Measurements from ENCODE around the gene TOLLIP.
"Not testable (repeated sequence)": the region's sequence is repeated elsewhere in the genome, so short reads cannot be mapped to it uniquely, and the experiment has no call there.

TOLLIP gene

GRCh38 chr11:1281974-1282365 is 27.5 kb downstream of the TOLLIP start:
- DNase-seq (ENCODE audit: low read depth in 2 of 2) = no peak

- no peak for DNase-seq (ENCODE audit: low read depth in 2 of 2)
These were observed 28.0 kb downstream of the TOLLIP start for GRCh38 chr11:1281326-1281973.

GRCh38 chr11:1280116-1281035 is 29.1 kb downstream of the TOLLIP start:
- no peak for DNase-seq (ENCODE audit: low read depth in 2 of 2)

- DNase-seq (ENCODE audit: low read depth in 2 of 2) = no peak
These were observed 29.8 kb downstream of the TOLLIP start for GRCh38 chr11:1279674-1280055.

- no peak for DNase-seq (ENCODE audit: low read depth in 2 of 2)
These were observed 30.4 kb downstream of the TOLLIP start for GRCh38 chr11:1278766-1279673.

GRCh38 chr11:1277936-1278512 is 31.4 kb downstream of the TOLLIP start:
- DNase-seq (ENCODE audit: low read depth in 2 of 2) = no peak

GRCh38 chr11:1276866-1277615 is 32.4 kb downstream of the TOLLIP start:
- no peak for DNase-seq (ENCODE audit: low read depth in 2 of 2)

GRCh38 chr11:1276041-1276790 is 33.2 kb downstream of the TOLLIP start:
- no peak for DNase-seq (ENCODE audit: low read depth in 2 of 2)

GRCh38 chr11:1275021-1275420 is 34.4 kb downstream of the TOLLIP start:
- no peak for DNase-seq (ENCODE audit: low read depth in 2 of 2)

- no peak for DNase-seq (ENCODE audit: low read depth in 2 of 2)
These were observed 34.9 kb downstream of the TOLLIP start for GRCh38 chr11:1274501-1274900.

- no peak for DNase-seq (ENCODE audit: low read depth in 2 of 2)
These were observed 36.9 kb downstream of the TOLLIP start for GRCh38 chr11:1272531-1272930.

- DNase-seq (ENCODE audit: low read depth in 2 of 2) = no peak
These were observed 37.5 kb downstream of the TOLLIP start for GRCh38 chr11:1271927-1272326.

- DNase-seq (ENCODE audit: low read depth in 2 of 2) = no peak
These were observed 38.0 kb downstream of the TOLLIP start for GRCh38 chr11:1271406-1271805.

- DNase-seq (ENCODE audit: low read depth in 2 of 2) = no peak
These were observed 38.4 kb downstream of the TOLLIP start for GRCh38 chr11:1271002-1271401.

GRCh38 chr11:1270476-1270875 is 39.0 kb downstream of the TOLLIP start:
- DNase-seq (ENCODE audit: low read depth in 2 of 2) = no peak

GRCh38 chr11:1269957-1270356 is 39.5 kb downstream of the TOLLIP start:
- DNase-seq (ENCODE audit: low read depth in 2 of 2) = no peak

- DNase-seq (ENCODE audit: low read depth in 2 of 2) = no peak
These were observed 41.9 kb downstream of the TOLLIP start for GRCh38 chr11:1267441-1268100.

- DNase-seq (ENCODE audit: low read depth in 2 of 2) = not testable (repeated sequence)
These were observed 42.5 kb downstream of the TOLLIP start for GRCh38 chr11:1266976-1267375.

- DNase-seq (ENCODE audit: low read depth in 2 of 2) = not testable (repeated sequence)
These were observed 44.0 kb downstream of the TOLLIP start for GRCh38 chr11:1265480-1265879.

GRCh38 chr11:1264444-1264843 is 45.0 kb downstream of the TOLLIP start:
- DNase-seq (ENCODE audit: low read depth in 2 of 2) = peak in 1 of 2 donors; percentile 20
